ENCODE data around the gene B9D1. TPM values are rescaled to one million over a fixed set of nuclear protein-coding genes. Genes with fewer than 3 reads are reported as not detected.

The B9D1 gene
- total and polyA plus RNA-seq, 2 of the 13 experiments (the other 11 are each of a cell fraction or from before 2014, with no cell fraction given) = 27.7 to 31.1 TPM

- no peak for TF ChIP-seq MXD3 (CRISPR knock-in tag; IDR thresholded peaks at IDR 0.05)
- no peak for TF ChIP-seq ZNF570 (CRISPR knock-in tag; IDR thresholded peaks at IDR 0.05; ENCODE audit: borderline replicate concordance)
- no peak for TF ChIP-seq ZUFSP (CRISPR knock-in tag; IDR thresholded peaks at IDR 0.05; ENCODE audit: borderline replicate concordance)
- TF ChIP-seq TCF12 (IDR thresholded peaks at IDR 0.05) = no peak
- TF ChIP-seq TCF12 (CRISPR knock-in tag; IDR thresholded peaks at IDR 0.05) = peak; percentile 83
- TF ChIP-seq GPBP1L1 (CRISPR knock-in tag; IDR thresholded peaks at IDR 0.05) = no peak
- 0 out of 2 replicates have a peak, but pooled peaks have one; percentile 46 for TF ChIP-seq ATF6 (CRISPR knock-in tag; conservative IDR thresholded peaks at IDR 0.05)
- TF ChIP-seq ZNF770 (CRISPR knock-in tag; IDR thresholded peaks at IDR 0.05) = no peak
- TF ChIP-seq ZNF224 (CRISPR knock-in tag; IDR thresholded peaks at IDR 0.05) = 0 out of 2 replicates have a peak, but pooled peaks have one; percentile 69
- no peak for TF ChIP-seq CENPBD1 (CRISPR knock-in tag; IDR thresholded peaks at IDR 0.05; ENCODE audit: borderline replicate concordance, low read depth)
- TF ChIP-seq ZFP37 (CRISPR knock-in tag; IDR thresholded peaks at IDR 0.05; ENCODE audit: borderline replicate concordance) = no peak
- no peak for TF ChIP-seq CERS6 (CRISPR knock-in tag; IDR thresholded peaks at IDR 0.05)
- peak; percentile 93 for TF ChIP-seq MEF2D (CRISPR knock-in tag; IDR thresholded peaks at IDR 0.05)
- peak; percentile 65; the same call in 1 of the 2 replicates for TF ChIP-seq TBX3 (IDR thresholded peaks at IDR 0.05; ENCODE audit: borderline replicate concordance)
- no peak for TF ChIP-seq NFKBIZ (CRISPR knock-in tag; IDR thresholded peaks at IDR 0.05)
- peak; percentile 90; the same call in 1 of the 2 replicates for TF ChIP-seq NFKB2 (CRISPR knock-in tag; IDR thresholded peaks at IDR 0.05; ENCODE audit: borderline replicate concordance)
- TF ChIP-seq LBX2 (CRISPR knock-in tag; IDR thresholded peaks at IDR 0.05; ENCODE audit: borderline replicate concordance) = no peak
- no peak for TF ChIP-seq TEAD2 (CRISPR knock-in tag; IDR thresholded peaks at IDR 0.05)
Measured at GRCh38 chr17:19338031-19338990, 24.2 kb downstream of the B9D1 start (continued).
